GM10266 (cell line): ENCODE measurements around the gene OR52K2.

ENCODE experiments used
- DNase-seq: peaks from one replicate; pipeline ENCODE4 v3.0.0; 2012; ENCODE audit errors: extremely low spot score
- TF ChIP-seq, protein P1 (sequence below): IDR thresholded peaks from 2 replicates; pipeline ENCODE4 v1.5.1; 2012; ENCODE audit warnings: mild to moderate bottlenecking, low read depth; ENCODE audit not compliant: control insufficient read depth, insufficient read depth; ENCODE audit errors: missing control alignments

Gene OR52K2

DNA sequence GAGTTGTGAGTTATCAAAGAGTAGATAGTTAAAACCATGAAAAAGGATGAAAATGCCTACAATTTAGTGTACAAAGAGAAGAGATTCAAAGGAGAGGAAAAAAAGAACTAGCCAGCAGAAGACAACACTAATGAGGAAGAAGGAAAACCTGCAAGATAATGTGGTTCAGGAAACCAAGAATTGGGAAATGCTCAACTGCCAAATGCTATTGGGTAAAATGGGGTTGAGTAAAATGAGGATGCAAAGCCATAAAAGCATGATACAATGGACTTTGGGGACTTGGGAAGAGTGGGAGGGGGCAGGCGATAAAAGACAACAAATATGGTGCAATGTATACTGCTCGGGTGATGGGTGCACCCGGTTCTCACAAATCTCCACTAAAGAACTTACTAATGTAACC is 7.6 kb upstream of the OR52K2 start:
- no peak for DNase-seq
- TF ChIP-seq, protein P1, sequence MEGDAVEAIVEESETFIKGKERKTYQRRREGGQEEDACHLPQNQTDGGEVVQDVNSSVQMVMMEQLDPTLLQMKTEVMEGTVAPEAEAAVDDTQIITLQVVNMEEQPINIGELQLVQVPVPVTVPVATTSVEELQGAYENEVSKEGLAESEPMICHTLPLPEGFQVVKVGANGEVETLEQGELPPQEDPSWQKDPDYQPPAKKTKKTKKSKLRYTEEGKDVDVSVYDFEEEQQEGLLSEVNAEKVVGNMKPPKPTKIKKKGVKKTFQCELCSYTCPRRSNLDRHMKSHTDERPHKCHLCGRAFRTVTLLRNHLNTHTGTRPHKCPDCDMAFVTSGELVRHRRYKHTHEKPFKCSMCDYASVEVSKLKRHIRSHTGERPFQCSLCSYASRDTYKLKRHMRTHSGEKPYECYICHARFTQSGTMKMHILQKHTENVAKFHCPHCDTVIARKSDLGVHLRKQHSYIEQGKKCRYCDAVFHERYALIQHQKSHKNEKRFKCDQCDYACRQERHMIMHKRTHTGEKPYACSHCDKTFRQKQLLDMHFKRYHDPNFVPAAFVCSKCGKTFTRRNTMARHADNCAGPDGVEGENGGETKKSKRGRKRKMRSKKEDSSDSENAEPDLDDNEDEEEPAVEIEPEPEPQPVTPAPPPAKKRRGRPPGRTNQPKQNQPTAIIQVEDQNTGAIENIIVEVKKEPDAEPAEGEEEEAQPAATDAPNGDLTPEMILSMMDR = no peak

DNA sequence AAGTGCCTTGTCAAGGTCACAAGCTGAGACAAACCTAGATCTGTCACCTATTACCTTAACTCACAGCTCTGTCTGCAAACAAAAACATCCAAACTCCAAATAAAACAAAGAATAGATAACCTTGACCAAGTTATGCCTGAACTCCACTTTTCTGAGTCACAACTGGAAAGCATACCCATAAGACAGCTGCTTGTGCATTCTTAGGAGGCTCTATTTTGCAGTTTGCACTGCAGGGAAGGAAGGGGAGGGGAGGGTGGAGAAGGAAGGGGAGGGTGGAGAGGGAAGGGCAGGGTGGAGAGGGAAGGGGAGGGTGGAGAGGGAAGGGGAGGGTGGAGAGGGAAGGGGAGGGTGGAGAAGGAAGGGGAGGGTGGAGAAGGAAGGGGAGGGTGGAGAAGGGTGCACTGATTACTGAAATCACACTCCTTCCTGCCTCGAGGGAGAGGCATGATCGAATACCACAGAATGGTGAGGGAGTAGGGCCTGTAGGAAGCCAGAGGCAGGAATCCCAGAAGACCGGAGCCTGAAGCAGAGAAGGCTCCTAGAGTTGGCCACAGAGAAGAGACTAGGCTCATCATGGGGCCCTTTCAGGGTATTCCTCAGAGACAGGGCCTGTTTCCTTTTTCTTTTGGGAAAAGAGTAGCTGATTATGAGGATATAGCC is 5.7 kb upstream of the OR52K2 start:
- TF ChIP-seq, protein P1 = no peak
- DNase-seq = no peak

DNA sequence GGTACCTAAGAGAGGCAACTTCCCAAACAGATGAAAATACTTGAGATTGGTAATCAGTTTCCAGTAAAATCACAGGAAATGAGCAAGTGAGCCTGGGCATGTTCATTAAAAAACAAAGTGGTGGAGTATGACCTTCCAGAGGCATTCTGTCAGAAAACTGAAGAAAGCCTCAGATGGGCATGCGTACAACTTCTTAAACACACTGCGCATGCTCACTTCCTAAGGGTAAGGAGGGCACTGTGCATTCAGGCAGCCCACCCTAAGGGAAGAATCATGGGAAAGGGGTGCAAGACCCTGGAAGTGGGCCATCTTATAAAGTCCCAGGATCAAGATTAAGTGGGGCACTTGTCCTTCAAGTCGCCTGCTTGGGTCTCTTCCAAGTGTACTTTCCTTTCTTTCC is 4.0 kb downstream of the OR52K2 start:
- no peak for DNase-seq
- TF ChIP-seq, protein P1 = no peak

DNA sequence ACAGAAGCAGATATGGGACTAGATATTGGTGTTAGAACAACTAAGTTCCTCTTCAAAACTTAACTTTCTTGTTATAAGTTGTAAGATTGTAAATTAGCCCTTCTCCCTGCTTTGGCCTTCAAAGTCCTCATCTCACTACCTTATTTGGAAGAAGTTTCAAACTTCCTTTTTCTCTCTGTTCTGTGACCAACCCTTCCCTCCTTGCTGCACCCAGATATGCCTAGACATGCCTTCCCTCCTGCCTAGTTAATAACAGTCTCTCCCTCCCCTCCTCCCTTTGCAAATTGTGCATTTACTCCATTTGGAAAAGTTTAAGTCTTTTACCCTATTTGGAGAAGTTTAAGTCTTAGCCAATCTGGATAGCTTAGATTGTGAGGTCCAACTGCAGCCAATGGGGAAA is 4.9 kb downstream of the OR52K2 start:
- TF ChIP-seq, protein P1 = no peak
- no peak for DNase-seq

DNA sequence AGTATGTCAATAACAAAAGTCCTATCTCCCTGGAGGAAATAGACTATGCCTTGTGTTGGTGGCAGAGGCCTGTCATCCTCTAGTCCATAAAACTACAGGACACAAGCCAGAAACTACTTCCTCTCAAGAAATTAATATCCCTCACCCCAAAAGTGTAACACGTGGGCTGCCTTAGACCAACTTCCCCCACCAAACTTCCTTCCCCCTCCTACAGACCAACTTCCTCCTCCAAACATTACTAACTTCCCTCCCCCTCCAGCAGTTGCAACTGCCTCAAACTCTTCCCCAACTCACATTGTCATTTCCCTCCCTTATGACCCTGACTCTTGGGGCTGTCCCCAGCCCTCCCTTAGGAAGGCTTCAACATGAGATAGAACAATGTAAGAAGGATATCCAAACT is 6.3 kb downstream of the OR52K2 start:
- TF ChIP-seq, protein P1 = no peak
- DNase-seq = no peak

DNA sequence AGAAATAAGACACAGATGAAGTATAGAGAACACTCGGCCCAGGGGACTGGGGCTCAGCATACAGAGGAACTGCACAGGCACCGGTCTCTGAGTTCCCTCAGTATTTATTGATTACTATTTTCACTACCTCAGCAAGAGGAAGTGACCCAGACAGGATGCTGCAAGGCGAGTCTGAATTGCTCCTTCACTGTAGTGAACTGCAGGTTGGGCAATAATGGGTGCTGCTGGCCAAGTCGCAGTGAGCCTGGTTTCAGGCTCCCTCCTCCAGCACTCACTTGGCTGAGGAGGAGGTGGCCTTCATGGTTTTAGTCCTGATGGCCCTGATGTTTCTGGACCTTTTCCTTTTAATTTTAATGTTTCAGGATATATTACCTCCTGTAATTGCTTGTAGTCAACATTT is 10.4 kb downstream of the OR52K2 start:
- no peak for DNase-seq
- TF ChIP-seq, protein P1 = no peak

DNA sequence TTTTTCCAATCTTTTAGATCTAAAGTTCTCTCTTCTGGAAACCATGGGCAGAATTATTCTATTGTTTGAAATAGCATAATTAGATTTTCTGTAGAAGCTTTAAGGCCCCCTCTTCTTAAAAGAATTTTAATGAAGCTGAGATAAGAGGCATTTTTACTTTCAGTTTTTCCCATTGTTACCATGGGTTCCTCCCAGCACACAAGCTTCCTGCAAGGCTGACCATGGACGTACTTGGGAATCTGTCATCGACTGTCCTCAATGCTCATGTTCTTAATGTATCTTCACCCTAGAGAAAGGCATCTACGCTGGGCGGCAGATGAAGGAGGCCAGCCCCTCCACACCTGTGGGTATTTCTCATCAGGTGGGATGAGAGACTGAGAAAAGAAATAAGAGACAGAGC is 11.1 kb downstream of the OR52K2 start:
- no peak for DNase-seq
- TF ChIP-seq, protein P1 = no peak
